SK-N-SH (cell line): ENCODE results near the gene ME2.

Source experiments
- CTCF ChIP-seq: fragments of 200-600 bp; sonication (generic); IDR thresholded peaks from 2 replicates; pipeline ENCODE4 v1.6.1; 2017; ENCODE audit warnings: antibody characterized with exemption, mild to moderate bottlenecking, moderate library complexity
- POLR2AphosphoS5 ChIP-seq: IDR thresholded peaks from 2 replicates; pipeline ENCODE4 v1.6.1; 2012; ENCODE audit warnings: low read depth, low read length
- REST ChIP-seq: IDR thresholded peaks from 2 replicates; pipeline ENCODE4 v1.6.1; 2012; ENCODE audit warnings: mild to moderate bottlenecking, low read depth, low read length, moderate library complexity
- SMC3 ChIP-seq: IDR thresholded peaks from 2 replicates; pipeline ENCODE4 v1.6.1; 2012; ENCODE audit warnings: low read depth, low read length, improper control_type of control experiment
- YY1 ChIP-seq: IDR thresholded peaks from 2 replicates; pipeline ENCODE4 v1.4.0; 2012; ENCODE audit warnings: low read depth, mild to moderate bottlenecking

- TF ChIP-seq CTCF, result no peak
- no peak for TF ChIP-seq YY1
- TF ChIP-seq POLR2AphosphoS5, result no peak
- TF ChIP-seq REST, result no peak
- no peak for TF ChIP-seq SMC3
Measured at GRCh38 chr18:50987261-50987660, 108.3 kb downstream of the ME2 start.
